ENCODE measurements around the gene MAP3K13. TPM values are rescaled to one million over a fixed set of nuclear protein-coding genes. Genes with fewer than 3 reads are reported as not detected.

MAP3K13 gene
- total RNA-seq, 1 experiment from 2014 or later = 24.4 TPM

DNA sequence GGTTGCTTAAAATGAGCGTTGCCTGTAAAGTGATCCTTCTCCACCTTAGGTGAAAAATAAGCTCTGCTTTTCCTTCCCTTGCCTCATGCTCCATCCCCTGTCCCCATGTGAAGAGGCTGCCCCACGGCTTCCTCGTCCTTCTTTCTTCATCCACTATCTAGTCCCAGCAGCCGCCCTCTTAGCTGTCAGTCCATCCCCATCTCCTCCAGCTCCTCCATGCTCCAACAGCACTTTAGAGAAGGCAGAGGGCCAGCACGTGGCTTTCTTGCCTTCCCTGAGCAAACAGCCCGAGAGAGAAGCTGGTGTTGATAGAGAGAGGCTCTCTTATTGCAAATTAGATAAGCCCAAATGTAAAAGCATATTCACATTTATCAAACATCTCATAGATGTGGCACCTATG lies 144.9 kb downstream of the MAP3K13 start:
- H3K36me3 ChIP-seq (ENCODE audit: low read depth, low read length) = no peaks in the 10 kb centered on the region
- DNase-seq = no peak
- BruUV-seq (replicated peaks) = no TSS peak
- H3K4me2 ChIP-seq (ENCODE audit: low read length) = no peak overlapping the region
- no peaks in the 10 kb centered on the region for H3K9me3 ChIP-seq (ENCODE audit: low read length)
- H3K9me2 ChIP-seq (replicated peaks; ENCODE audit: low read length) = no peaks in the 10 kb centered on the region
- no peak for ATAC-seq
- ChIA-PET POLR2A (ENCODE audit: unreplicated experiment) (no interaction called here), CTCF (no interaction called here)
- TF ChIP-seq CTCF (conservative IDR thresholded peaks at IDR 0.05; ENCODE audit: low read depth, low read length) (no peak), EZH2phosphoT487 (IDR thresholded peaks at IDR 0.05; ENCODE audit: borderline replicate concordance, low read length) (no peak), EZH2 (IDR thresholded peaks at IDR 0.05; ENCODE audit: low read length, unreplicated experiment) (no peak)
- intact Hi-C loops (cut with micrococcal nuclease) = no loop called here
- no peaks in the 10 kb centered on the region for H3K27me3 ChIP-seq (ENCODE audit: low read length)
- H2AFZ ChIP-seq (ENCODE audit: low read length) = no peak overlapping the region
- no peaks in the 10 kb centered on the region for H4K20me1 ChIP-seq (ENCODE audit: low read length)
- no peaks in the 10 kb centered on the region for H3F3A ChIP-seq (ENCODE audit: low read length, unreplicated experiment)
- H3K9ac ChIP-seq (ENCODE audit: low read length) = no peak overlapping the region
- H3K27ac ChIP-seq (ENCODE audit: low read length) = no peak overlapping the region
- H3K79me2 ChIP-seq (ENCODE audit: low read length) = no peaks in the 10 kb centered on the region
- no peak overlapping the region for H3K4me3 ChIP-seq (ENCODE audit: low read length)
- peaks cover 5% of the 10 kb centered on the region for H3K4me1 ChIP-seq (ENCODE audit: insufficient read depth, low read length)

DNA sequence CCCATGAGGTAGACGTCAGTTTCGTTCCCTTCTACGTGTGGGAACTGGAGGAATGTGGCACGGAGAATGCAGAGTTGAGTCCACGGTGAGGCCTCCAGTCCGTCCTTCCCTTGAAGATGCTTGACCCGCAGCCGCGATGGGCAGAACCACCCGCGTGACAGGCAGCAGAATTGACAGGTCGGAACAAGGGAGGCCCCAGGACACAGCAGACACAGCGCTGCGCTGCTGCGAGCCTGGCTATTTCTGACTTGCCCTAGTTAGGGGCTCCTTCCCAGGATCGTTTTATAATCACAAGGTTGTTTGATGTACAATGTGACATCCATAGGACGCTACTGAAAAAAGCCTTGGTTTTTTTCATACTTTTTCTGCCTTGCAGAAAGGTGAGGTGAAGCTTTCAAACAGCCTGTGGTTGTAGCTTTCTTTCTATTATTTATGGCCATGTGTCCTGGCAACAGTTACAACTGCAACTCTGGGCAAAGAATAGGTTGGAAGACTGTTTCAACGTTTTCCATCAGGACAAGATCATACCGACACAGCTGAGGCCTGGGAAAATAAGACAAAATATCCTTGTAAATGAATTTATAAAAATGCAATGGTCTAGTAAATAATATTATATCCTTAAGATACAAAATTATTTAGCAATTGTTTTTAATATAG lies 145.5 kb downstream of the MAP3K13 start:
- intact Hi-C loops (cut with micrococcal nuclease) = no loop called here
- no TSS peak for BruUV-seq (replicated peaks)
- POLR2A ChIA-PET (ENCODE audit: unreplicated experiment) = no interaction called here

More for the DNA sequence above, 145.5 kb downstream of the MAP3K13 start:
- CTCF ChIA-PET = no interaction called here
- H3K9me3 ChIP-seq (ENCODE audit: low read length) = no peaks in the 10 kb centered on the region
- H3K9me2 ChIP-seq (replicated peaks; ENCODE audit: low read length) = no peaks in the 10 kb centered on the region
- no peak for TF ChIP-seq EZH2 (IDR thresholded peaks at IDR 0.05; ENCODE audit: low read length, unreplicated experiment)
- no peak for TF ChIP-seq EZH2phosphoT487 (IDR thresholded peaks at IDR 0.05; ENCODE audit: borderline replicate concordance, low read length)
- no peak for TF ChIP-seq CTCF (conservative IDR thresholded peaks at IDR 0.05; ENCODE audit: low read depth, low read length)
- H3K27me3 ChIP-seq (ENCODE audit: low read length) = no peaks in the 10 kb centered on the region
- no peak for ATAC-seq
- no peaks in the 10 kb centered on the region for H3F3A ChIP-seq (ENCODE audit: low read length, unreplicated experiment)
- H4K20me1 ChIP-seq (ENCODE audit: low read length) = no peaks in the 10 kb centered on the region
- H3K4me2 ChIP-seq (ENCODE audit: low read length) = no peak overlapping the region
- H3K4me1 ChIP-seq (ENCODE audit: insufficient read depth, low read length) = peaks cover 5% of the 10 kb centered on the region
- H3K36me3 ChIP-seq (ENCODE audit: low read depth, low read length) = no peaks in the 10 kb centered on the region
- no peak for DNase-seq
- H3K27ac ChIP-seq (ENCODE audit: low read length) = no peak overlapping the region
- H3K9ac ChIP-seq (ENCODE audit: low read length) = no peak overlapping the region
- no peak overlapping the region for H2AFZ ChIP-seq (ENCODE audit: low read length)
- H3K79me2 ChIP-seq (ENCODE audit: low read length) = no peaks in the 10 kb centered on the region
- no peak overlapping the region for H3K4me3 ChIP-seq (ENCODE audit: low read length)
